CD4-positive, alpha-beta T cell treated with Interferon gamma for 1 hour (primary cell): ENCODE data around the gene PCNX2.
A peak's percentile ranks its signal among the peaks of the same experiment; 100 is the strongest.

Source experiments
- DNase-seq: peaks from one replicate; pipeline ENCODE4 v3.0.0-alpha.2; 2020

The PCNX2 gene

GRCh38 chr1:233295237-233295974, at the start of gene PCNX2:
TSS of gene PCNX2 (minus strand) at chr1:233295725. CDS start at chr1:233295478, 247 bp downstream.
- DNase-seq: peak; percentile 49

- DNase-seq: no peak
Observed at GRCh38 chr1:233343262-233343661, 47.7 kb upstream of the PCNX2 start.

- DNase-seq: no peak
Observed at GRCh38 chr1:233342086-233342485, 46.6 kb upstream of the PCNX2 start.

GRCh38 chr1:233340966-233341516, 45.5 kb upstream of the PCNX2 start:
- no peak for DNase-seq

GRCh38 chr1:233340031-233340555, 44.6 kb upstream of the PCNX2 start:
- DNase-seq: no peak

- DNase-seq: no peak
Observed at GRCh38 chr1:233338102-233338501, 42.6 kb upstream of the PCNX2 start.

- no peak for DNase-seq
Observed at GRCh38 chr1:233337505-233337904, 42.0 kb upstream of the PCNX2 start.

GRCh38 chr1:233336554-233337456, 41.3 kb upstream of the PCNX2 start:
- DNase-seq: no peak

- no peak for DNase-seq
Observed at GRCh38 chr1:233334092-233334491, 38.6 kb upstream of the PCNX2 start.

- DNase-seq: no peak
Observed at GRCh38 chr1:233333086-233333485, 37.6 kb upstream of the PCNX2 start.

GRCh38 chr1:233331676-233332519, 36.4 kb upstream of the PCNX2 start:
- no peak for DNase-seq

- peak; percentile 14 for DNase-seq
Observed at GRCh38 chr1:233328142-233328921, 32.8 kb upstream of the PCNX2 start.

- DNase-seq: no peak
Observed at GRCh38 chr1:233327651-233328141, 32.2 kb upstream of the PCNX2 start, which contains the start of gene MAP3K21. TSS of gene MAP3K21 (plus strand) at chr1:233327724. CDS start at chr1:233328029, 305 bp downstream.

GRCh38 chr1:233326811-233327650, 31.5 kb upstream of the PCNX2 start:
- DNase-seq: peak; percentile 93

- no peak for DNase-seq
Observed at GRCh38 chr1:233326319-233326718, 30.8 kb upstream of the PCNX2 start.

- no peak for DNase-seq
Observed at GRCh38 chr1:233323718-233324117, 28.2 kb upstream of the PCNX2 start.

- DNase-seq: no peak
Observed at GRCh38 chr1:233320023-233320422, 24.5 kb upstream of the PCNX2 start.

GRCh38 chr1:233319272-233319671, 23.7 kb upstream of the PCNX2 start:
- DNase-seq: no peak

GRCh38 chr1:233316473-233316872, 20.9 kb upstream of the PCNX2 start:
- no peak for DNase-seq

GRCh38 chr1:233315718-233316301, 20.3 kb upstream of the PCNX2 start:
- no peak for DNase-seq
